HG02678 (cell line): ENCODE data around the gene DEFB131B.
"Not testable (repeated sequence)": the region's sequence is repeated elsewhere in the genome, so short reads cannot be mapped to it uniquely, and the experiment has no call there.

Experiments used
- ATAC-seq: cut with Tn5 transposase; IDR thresholded peaks from one replicate; pipeline ENCODE4 v1.9.1; 2021; ENCODE audit warnings: mild to moderate bottlenecking, moderate library complexity; ENCODE audit not compliant: unreplicated experiment

DEFB131B gene

GRCh38 chr11:71878059-71878458, at the start of gene DEFB131B:
Gene DEFB131B, plus strand, starts transcription at chr11:71878453. Its CDS starts 0 bp downstream, at chr11:71878453.
- ATAC-seq, result not testable (repeated sequence)

GRCh38 chr11:71829247-71829646, 49.0 kb upstream of the DEFB131B start:
- ATAC-seq, result not testable (repeated sequence)

- not testable (repeated sequence) for ATAC-seq
These were observed 48.6 kb upstream of the DEFB131B start for GRCh38 chr11:71829686-71830085.

- ATAC-seq, result not testable (repeated sequence)
These were observed 45.4 kb upstream of the DEFB131B start, which contains the start of gene DEFB108B for GRCh38 chr11:71832811-71833210. Gene DEFB108B, plus strand, starts transcription at chr11:71833200. Its CDS starts 0 bp downstream, at chr11:71833200.

GRCh38 chr11:71842720-71843119, 35.5 kb upstream of the DEFB131B start:
- ATAC-seq, result not testable (repeated sequence)

GRCh38 chr11:71843355-71843754, 34.9 kb upstream of the DEFB131B start:
- not testable (repeated sequence) for ATAC-seq

- ATAC-seq, result no peak
These were observed 34.4 kb upstream of the DEFB131B start for GRCh38 chr11:71843858-71844257.

GRCh38 chr11:71853895-71854294, 24.4 kb upstream of the DEFB131B start:
- ATAC-seq, result not testable (repeated sequence)

- not testable (repeated sequence) for ATAC-seq
These were observed 22.4 kb upstream of the DEFB131B start for GRCh38 chr11:71855880-71856279.

- not testable (repeated sequence) for ATAC-seq
These were observed 17.4 kb upstream of the DEFB131B start for GRCh38 chr11:71860835-71861234.

- ATAC-seq, result not testable (repeated sequence)
These were observed 14.2 kb upstream of the DEFB131B start for GRCh38 chr11:71863978-71864627.

GRCh38 chr11:71867209-71867608, 11.0 kb upstream of the DEFB131B start:
- not testable (repeated sequence) for ATAC-seq

- not testable (repeated sequence) for ATAC-seq
These were observed 8.3 kb upstream of the DEFB131B start for GRCh38 chr11:71869931-71870330.

- ATAC-seq, result not testable (repeated sequence)
These were observed 7.6 kb upstream of the DEFB131B start for GRCh38 chr11:71870661-71871060.

GRCh38 chr11:71876262-71876661, 2.0 kb upstream of the DEFB131B start:
- ATAC-seq, result not testable (repeated sequence)

GRCh38 chr11:71885806-71886205, 7.6 kb downstream of the DEFB131B start:
- ATAC-seq, result not testable (repeated sequence)

- ATAC-seq, result not testable (repeated sequence)
These were observed 10.2 kb downstream of the DEFB131B start for GRCh38 chr11:71888335-71889010.

GRCh38 chr11:71889181-71889872, 11.1 kb downstream of the DEFB131B start:
- not testable (repeated sequence) for ATAC-seq

GRCh38 chr11:71895961-71896360, 17.7 kb downstream of the DEFB131B start:
- no peak for ATAC-seq

- ATAC-seq, result not testable (repeated sequence)
These were observed 22.9 kb downstream of the DEFB131B start for GRCh38 chr11:71901137-71901536.

GRCh38 chr11:71908218-71908617, 30.0 kb downstream of the DEFB131B start:
- ATAC-seq, result no peak
